Liver (tissue), 2 donors: ENCODE measurements around the gene RFC3.

Experiments
- CTCF ChIP-seq: fragments of 150-350 bp; IDR thresholded peaks from 2 replicates; pipeline ENCODE4 v1.5.1; 2017; ENCODE audit warnings: improper control_type of control experiment, low read depth, low read length; ENCODE audit not compliant: missing input control
- YY1 ChIP-seq: IDR thresholded peaks from 2 replicates; pipeline ENCODE4 v1.6.1; 2016; ENCODE audit warnings: antibody characterized with exemption, mild to moderate bottlenecking
- donor health status: healthy.

GRCh38 chr13:33838647-33839046 lies 20.7 kb downstream of the RFC3 start:
- TF ChIP-seq YY1 (no peak), CTCF (no peak)
